Rectal smooth muscle tissue (tissue), 1 donor: Measurements from ENCODE around the gene SSR1.
"Not testable (repeated sequence)": the region's sequence is repeated elsewhere in the genome, so short reads cannot be mapped to it uniquely, and the experiment has no call there.

Experiments used
- H3K27ac ChIP-seq: one replicate; pipeline ENCODE4 v1.7.0; 2013; ENCODE audit warnings: low read depth, low read length, inconsistent platforms
- H3K27me3 ChIP-seq: one replicate; pipeline ENCODE4 v1.7.0; 2013; ENCODE audit warnings: low read length; ENCODE audit not compliant: control insufficient read depth, insufficient read depth
- H3K36me3 ChIP-seq: one replicate; pipeline ENCODE4 v1.7.0; 2013; ENCODE audit warnings: low read length; ENCODE audit not compliant: control insufficient read depth, insufficient read depth
- H3K4me1 ChIP-seq: one replicate; pipeline ENCODE4 v1.7.0; 2013; ENCODE audit warnings: low read length; ENCODE audit not compliant: control insufficient read depth, insufficient read depth
- H3K4me3 ChIP-seq: one replicate; pipeline ENCODE4 v1.7.0; 2013; ENCODE audit warnings: low read length
- H3K9ac ChIP-seq: one replicate; pipeline ENCODE4 v1.7.0; 2013; ENCODE audit warnings: low read length

SSR1 gene

GRCh38 chr6:7312616-7313504 lies at the start of gene SSR1:
TSS of gene SSR1 (minus strand) at chr6:7313199. CDS start at chr6:7313120, 79 bp downstream.
- H3K36me3 ChIP-seq = peaks cover 4% of the 10 kb centered on the region
- peak within 1 kb of the TSS; percentile 97 for H3K4me3 ChIP-seq
- H3K9ac ChIP-seq = peak within 1 kb of the TSS; percentile 96
- peak within 1 kb of the TSS; percentile 96 for H3K27ac ChIP-seq
- no peaks in the 10 kb centered on the region for H3K27me3 ChIP-seq
- peaks cover 6% of the 10 kb centered on the region for H3K4me1 ChIP-seq

- not testable (repeated sequence) for H3K27ac ChIP-seq, H3K9ac ChIP-seq, H3K4me3 ChIP-seq, H3K4me1 ChIP-seq, H3K36me3 ChIP-seq, H3K27me3 ChIP-seq
Observed at GRCh38 chr6:7351916-7352315, 38.9 kb upstream of the SSR1 start.

GRCh38 chr6:7350591-7350990 lies 37.6 kb upstream of the SSR1 start:
- not testable (repeated sequence) for H3K4me1 ChIP-seq, H3K4me3 ChIP-seq, H3K36me3 ChIP-seq, H3K27ac ChIP-seq, H3K9ac ChIP-seq, H3K27me3 ChIP-seq

GRCh38 chr6:7347551-7347997 lies 34.6 kb upstream of the SSR1 start:
- H3K4me1 ChIP-seq, H3K27ac ChIP-seq, H3K4me3 ChIP-seq, H3K36me3 ChIP-seq, H3K27me3 ChIP-seq, H3K9ac ChIP-seq: not testable (repeated sequence)

GRCh38 chr6:7344773-7345450 lies 31.9 kb upstream of the SSR1 start:
- not testable (repeated sequence) for H3K4me3 ChIP-seq, H3K36me3 ChIP-seq, H3K27ac ChIP-seq, H3K4me1 ChIP-seq, H3K9ac ChIP-seq, H3K27me3 ChIP-seq

GRCh38 chr6:7343546-7344475 lies 30.8 kb upstream of the SSR1 start:
- H3K9ac ChIP-seq = no peak overlapping the region
- H3K27ac ChIP-seq = no peak overlapping the region
- H3K4me1 ChIP-seq = no peaks in the 10 kb centered on the region
- no peak overlapping the region for H3K4me3 ChIP-seq
- H3K36me3 ChIP-seq = no peaks in the 10 kb centered on the region
- H3K27me3 ChIP-seq = peaks cover 2% of the 10 kb centered on the region

- H3K27me3 ChIP-seq = peaks cover 3% of the 10 kb centered on the region
- no peaks in the 10 kb centered on the region for H3K36me3 ChIP-seq
- H3K9ac ChIP-seq = no peak overlapping the region
- H3K4me3 ChIP-seq = no peak overlapping the region
- H3K4me1 ChIP-seq = no peaks in the 10 kb centered on the region
- H3K27ac ChIP-seq = no peak overlapping the region
Observed at GRCh38 chr6:7341989-7342742, 29.2 kb upstream of the SSR1 start.

GRCh38 chr6:7341271-7341670 lies 28.3 kb upstream of the SSR1 start:
- no peak overlapping the region for H3K27ac ChIP-seq
- H3K27me3 ChIP-seq = peaks cover 3% of the 10 kb centered on the region
- H3K9ac ChIP-seq = no peak overlapping the region

GRCh38 chr6:7339007-7339732 lies 26.2 kb upstream of the SSR1 start:
- H3K4me1 ChIP-seq, H3K36me3 ChIP-seq, H3K4me3 ChIP-seq, H3K27ac ChIP-seq, H3K9ac ChIP-seq, H3K27me3 ChIP-seq: not testable (repeated sequence)

More at GRCh38 chr6:7341271-7341670, 28.3 kb upstream of the SSR1 start:
- H3K4me3 ChIP-seq = no peak overlapping the region
- no peaks in the 10 kb centered on the region for H3K4me1 ChIP-seq
- no peaks in the 10 kb centered on the region for H3K36me3 ChIP-seq

- Histone ChIP-seq H3K4me1 (no peaks in the 10 kb centered on the region), H3K4me3 (no peak overlapping the region), H3K27me3 (peaks cover 3% of the 10 kb centered on the region), H3K36me3 (no peaks in the 10 kb centered on the region), H3K27ac (no peak overlapping the region), H3K9ac (no peak overlapping the region)
Observed at GRCh38 chr6:7338031-7338430, 25.0 kb upstream of the SSR1 start.

- Histone ChIP-seq H3K27me3 (peaks cover 3% of the 10 kb centered on the region), H3K27ac (no peak overlapping the region), H3K4me1 (no peaks in the 10 kb centered on the region), H3K4me3 (no peak overlapping the region), H3K9ac (no peak overlapping the region), H3K36me3 (no peaks in the 10 kb centered on the region)
Observed at GRCh38 chr6:7335519-7335918, 22.5 kb upstream of the SSR1 start.
